Left ventricle myocardium superior (tissue), 1 donor: Measurements from ENCODE around the gene ABCC1. TPM values are rescaled to one million over a fixed set of nuclear protein-coding genes. Genes with fewer than 3 reads are reported as not detected.

ENCODE experiments used
- ATAC-seq: fragments of 200-7000 bp; cut with Tn5 transposase; one replicate; pipeline ENCODE4 v1.9.1; 2020; ENCODE audit warnings: mild to moderate bottlenecking, moderate library complexity
- DNase-seq: peaks from one replicate; pipeline ENCODE4 v3.0.0-alpha.2; 2020
- intact Hi-C: fragments of 100-400 bp; cut with micrococcal nuclease; formaldehyde crosslinking; loops from one replicate; pipeline ENCODE4 v1.11.0; 2022
- total RNA-seq: library from RNA; stranded (reverse); fragmentation: NEBNext Ultra II Directional; extraction: Animal tissue kit (Norgen Biotek cat#: 25700); gene quantifications from one replicate; pipeline ENCODE4 v1.2.1, GENCODE V29; 2021
- donor health status: DM: no; HTN: yes; CAD: no; lungs with severe emphysema.

The ABCC1 gene
- total RNA-seq, 1 donor from 2014 or later: 23.2 TPM

GRCh38 chr16:16111639-16112038 is 162.2 kb downstream of the ABCC1 start:
- ATAC-seq: no peak
- no peak for DNase-seq
- intact Hi-C loops: no loop called here

GRCh38 chr16:16112450-16113053 is 163.1 kb downstream of the ABCC1 start:
- intact Hi-C loops: no loop called here
- no peak for ATAC-seq

GRCh38 chr16:16113076-16113475 is 163.7 kb downstream of the ABCC1 start:
- ATAC-seq: no peak
- intact Hi-C loops: no loop called here
- DNase-seq: peak; percentile 1

More at GRCh38 chr16:16112450-16113053, 163.1 kb downstream of the ABCC1 start:
- peak; percentile 8 for DNase-seq

GRCh38 chr16:16116841-16117240 is 167.4 kb downstream of the ABCC1 start:
- ATAC-seq (no peak), DNase-seq (no peak)
- intact Hi-C loops: no loop called here

GRCh38 chr16:16118337-16118736 is 168.9 kb downstream of the ABCC1 start:
- DNase-seq (no peak), ATAC-seq (no peak)
- intact Hi-C loops: no loop called here

GRCh38 chr16:16120044-16120381 is 170.6 kb downstream of the ABCC1 start:
- no peak for DNase-seq
- intact Hi-C loops: no loop called here
- no peak for ATAC-seq

GRCh38 chr16:16120382-16121184 is 171.2 kb downstream of the ABCC1 start:
- peak; percentile 91 for ATAC-seq
- intact Hi-C loops: no loop called here
- peak; percentile 78 for DNase-seq

- ATAC-seq (no peak), DNase-seq (peak; percentile 12)
- intact Hi-C loops: no loop called here
Measured at GRCh38 chr16:16121185-16121727, 171.8 kb downstream of the ABCC1 start.

GRCh38 chr16:16122264-16122663 is 172.8 kb downstream of the ABCC1 start:
- DNase-seq: peak; percentile 11
- intact Hi-C loops: no loop called here
- no peak for ATAC-seq

- intact Hi-C loops: no loop called here
- DNase-seq (peak; percentile 0), ATAC-seq (no peak)
Measured at GRCh38 chr16:16124438-16124837, 175.0 kb downstream of the ABCC1 start.

- intact Hi-C loops: loop anchor here (5.0 kb wide), 1 partner anchor 238 kb away; the partner anchor contains the start of gene CEP20
- DNase-seq (no peak), ATAC-seq (no peak)
Measured at GRCh38 chr16:16124974-16125373, 175.6 kb downstream of the ABCC1 start.

- DNase-seq: peak; percentile 2
- ATAC-seq: no peak
- intact Hi-C loops: loop anchor here (5.0 kb wide), 1 partner anchor 240 kb away; the partner anchor contains the start of gene CEP20
Measured at GRCh38 chr16:16126896-16127295, 177.5 kb downstream of the ABCC1 start.

- DNase-seq: peak; percentile 70
- ATAC-seq: peak; percentile 87
- intact Hi-C loops: loop anchor here (5.0 kb wide), 1 partner anchor 240 kb away; the partner anchor contains the start of gene CEP20
Measured at GRCh38 chr16:16127469-16128116, 178.2 kb downstream of the ABCC1 start.

- peak; percentile 3 for DNase-seq
- intact Hi-C loops: loop anchor here (10.0 kb wide), 1 partner anchor 366 kb away; no protein-coding TSS in a partner anchor
- ATAC-seq: no peak
Measured at GRCh38 chr16:16131204-16131603, 181.8 kb downstream of the ABCC1 start.

- DNase-seq: peak; percentile 0
- ATAC-seq: no peak
- intact Hi-C loops: loop anchor here (10.0 kb wide), 1 partner anchor 367 kb away; no protein-coding TSS in a partner anchor
Measured at GRCh38 chr16:16131659-16132058, 182.2 kb downstream of the ABCC1 start.

GRCh38 chr16:16133943-16134604 is 184.7 kb downstream of the ABCC1 start:
- peak; percentile 11 for DNase-seq
- ATAC-seq: no peak
- intact Hi-C loops: loop anchor here (10.0 kb wide), 1 partner anchor 369 kb away; no protein-coding TSS in a partner anchor

GRCh38 chr16:16136588-16136987 is 187.2 kb downstream of the ABCC1 start:
- DNase-seq (no peak), ATAC-seq (no peak)
- intact Hi-C loops: loop anchor here (10.0 kb wide), 1 partner anchor 372 kb away; no protein-coding TSS in a partner anchor

GRCh38 chr16:16137110-16137509 is 187.7 kb downstream of the ABCC1 start:
- peak; percentile 15 for DNase-seq
- no peak for ATAC-seq
- intact Hi-C loops: loop anchor here (10.0 kb wide), 1 partner anchor 372 kb away; no protein-coding TSS in a partner anchor
